Cardiac muscle cell (in vitro differentiated cells and primary cell): ENCODE data around the gene MAPK12. TPM values are rescaled to one million over a fixed set of nuclear protein-coding genes. Genes with fewer than 3 reads are reported as not detected.

ENCODE experiments used
- DNase-seq, 2 donors: peaks; one replicate each; pipeline versions ENCODE4 v3.0.0 to v3.0.0-alpha.2; 2010 to 2017; ENCODE audit warnings: low read depth in 1 of 2, low spot score in 1 of 2
- H3K27ac ChIP-seq: fragments of 200-600 bp; sonication (generic); 2 replicates; pipeline ENCODE4 v1.5.1; 2016
- H3K27me3 ChIP-seq: fragments of 200-600 bp; sonication (generic); 2 replicates; pipeline ENCODE4 v1.6.0; 2016; ENCODE audit warnings: control low read depth
- H3K36me3 ChIP-seq: fragments of 200-600 bp; sonication (generic); 2 replicates; pipeline ENCODE4 v1.5.1; 2016; ENCODE audit warnings: control low read depth
- H3K4me1 ChIP-seq: fragments of 200-600 bp; sonication (generic); 2 replicates; pipeline ENCODE4 v1.8.1; 2017; ENCODE audit warnings: low read depth, mild to moderate bottlenecking, mixed run types
- H3K4me3 ChIP-seq: fragments of 200-600 bp; sonication (generic); 2 replicates; pipeline ENCODE4 v1.5.1; 2016; ENCODE audit warnings: mild to moderate bottlenecking
- H3K9me3 ChIP-seq: fragments of 200-600 bp; sonication (generic); 2 replicates; pipeline ENCODE4 v1.5.1; 2017; ENCODE audit warnings: low read depth, mild to moderate bottlenecking, control low read depth
- polyA plus RNA-seq: library from polyadenylated mRNA; unstranded; fragments of >200 nt; fragmentation: Nextera tagmentation; extraction: Ambion mirVana; gene quantifications from 2 replicates; pipeline ENCODE4 v1.2.1, GENCODE V29; 2016
- total RNA-seq: library from RNA; depleted of rRNA; stranded (reverse); fragments of >200 nt; gene quantifications from 2 replicates; pipeline ENCODE4 v1.2.3, GENCODE V29; 2016
- TF ChIP-seq, protein P1 (sequence below): IDR thresholded peaks from 2 replicates; pipeline ENCODE4 v1.5.1; 2012; ENCODE audit warnings: low read depth, mild to moderate bottlenecking, low read length

MAPK12 gene
- total and polyA plus RNA-seq, 2 experiments from 2014 or later, result 45.5 to 67.1 TPM

DNA sequence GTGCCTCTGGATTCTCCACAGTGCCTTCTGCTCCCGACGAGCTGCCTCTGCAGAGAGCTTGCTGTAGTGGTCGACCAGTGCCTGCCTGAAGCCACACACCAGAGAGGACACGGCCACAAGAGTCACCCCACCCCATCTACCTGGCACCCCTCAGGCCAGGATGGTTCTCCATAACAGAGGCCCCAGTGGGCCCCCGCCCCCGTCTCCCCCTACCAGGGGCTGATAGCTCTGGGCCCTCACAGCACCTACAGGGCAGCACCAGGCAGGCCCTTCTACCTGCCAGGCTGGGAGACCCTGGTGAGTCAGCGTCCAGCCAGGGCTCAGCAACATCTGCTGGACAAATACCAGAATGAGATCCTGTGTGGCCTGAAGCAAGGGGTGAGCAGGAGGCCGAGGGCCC is 39.0 kb downstream of the MAPK12 start:
- Histone ChIP-seq H3K9me3 (no peaks in the 10 kb centered on the region), H3K36me3 (peaks cover 21% of the 10 kb centered on the region), H3K27ac (no peak overlapping the region), H3K4me3 (no peak overlapping the region), H3K27me3 (no peaks in the 10 kb centered on the region), H3K4me1 (no peaks in the 10 kb centered on the region)
- TF ChIP-seq, protein P1, sequence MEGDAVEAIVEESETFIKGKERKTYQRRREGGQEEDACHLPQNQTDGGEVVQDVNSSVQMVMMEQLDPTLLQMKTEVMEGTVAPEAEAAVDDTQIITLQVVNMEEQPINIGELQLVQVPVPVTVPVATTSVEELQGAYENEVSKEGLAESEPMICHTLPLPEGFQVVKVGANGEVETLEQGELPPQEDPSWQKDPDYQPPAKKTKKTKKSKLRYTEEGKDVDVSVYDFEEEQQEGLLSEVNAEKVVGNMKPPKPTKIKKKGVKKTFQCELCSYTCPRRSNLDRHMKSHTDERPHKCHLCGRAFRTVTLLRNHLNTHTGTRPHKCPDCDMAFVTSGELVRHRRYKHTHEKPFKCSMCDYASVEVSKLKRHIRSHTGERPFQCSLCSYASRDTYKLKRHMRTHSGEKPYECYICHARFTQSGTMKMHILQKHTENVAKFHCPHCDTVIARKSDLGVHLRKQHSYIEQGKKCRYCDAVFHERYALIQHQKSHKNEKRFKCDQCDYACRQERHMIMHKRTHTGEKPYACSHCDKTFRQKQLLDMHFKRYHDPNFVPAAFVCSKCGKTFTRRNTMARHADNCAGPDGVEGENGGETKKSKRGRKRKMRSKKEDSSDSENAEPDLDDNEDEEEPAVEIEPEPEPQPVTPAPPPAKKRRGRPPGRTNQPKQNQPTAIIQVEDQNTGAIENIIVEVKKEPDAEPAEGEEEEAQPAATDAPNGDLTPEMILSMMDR, result no peak
- DNase-seq, result no peak

DNA sequence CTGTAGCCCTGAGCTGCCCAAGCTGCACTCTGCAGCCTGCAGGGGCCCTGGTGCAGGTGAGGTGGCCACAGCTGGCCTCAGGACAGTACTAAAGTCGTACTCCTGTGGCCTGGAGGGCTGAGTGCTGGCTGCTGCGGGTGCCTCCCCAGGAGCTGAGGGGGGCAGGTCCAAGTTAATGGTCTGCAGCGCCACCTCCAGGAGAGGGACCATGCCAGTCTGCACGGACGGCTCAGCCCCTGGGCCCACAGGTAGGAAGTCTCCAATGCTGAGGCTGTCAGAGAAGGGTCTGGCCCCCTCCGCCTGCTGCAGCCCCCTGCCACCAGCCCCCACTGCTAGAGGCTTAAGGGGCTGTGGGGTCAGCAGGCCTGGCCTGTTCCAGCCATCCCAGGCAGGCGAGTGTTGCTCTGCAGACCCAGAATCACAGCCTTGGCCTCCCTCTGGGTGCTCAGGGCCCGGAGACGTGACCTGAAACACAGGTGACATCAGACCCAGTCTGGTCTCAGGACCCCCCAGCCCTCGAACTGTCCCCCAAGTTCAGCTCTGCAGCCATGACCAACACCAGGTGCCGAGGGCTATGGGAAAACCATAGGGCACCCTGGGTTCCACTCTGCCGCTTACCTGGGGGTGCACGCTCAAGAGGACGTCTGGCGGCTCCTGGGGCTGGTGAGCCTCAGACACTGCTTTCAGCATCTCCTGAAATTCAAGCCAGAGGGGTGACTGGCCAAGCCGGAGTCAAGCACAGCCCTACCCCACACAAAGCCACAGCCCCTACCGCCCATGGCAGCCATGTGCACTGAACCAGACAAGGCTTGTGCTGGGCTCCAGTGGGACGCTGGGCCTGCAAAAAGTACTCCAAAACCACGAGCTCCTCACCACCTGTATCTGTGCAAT is 39.8 kb downstream of the MAPK12 start:
- no peak for DNase-seq
- no peaks in the 10 kb centered on the region for H3K27me3 ChIP-seq
- no peak overlapping the region for H3K27ac ChIP-seq
- H3K36me3 ChIP-seq, result peaks cover 28% of the 10 kb centered on the region
- H3K4me3 ChIP-seq, result no peak overlapping the region
- no peaks in the 10 kb centered on the region for H3K9me3 ChIP-seq
- H3K4me1 ChIP-seq, result no peaks in the 10 kb centered on the region
- TF ChIP-seq, protein P1, result peak; percentile 4

DNA sequence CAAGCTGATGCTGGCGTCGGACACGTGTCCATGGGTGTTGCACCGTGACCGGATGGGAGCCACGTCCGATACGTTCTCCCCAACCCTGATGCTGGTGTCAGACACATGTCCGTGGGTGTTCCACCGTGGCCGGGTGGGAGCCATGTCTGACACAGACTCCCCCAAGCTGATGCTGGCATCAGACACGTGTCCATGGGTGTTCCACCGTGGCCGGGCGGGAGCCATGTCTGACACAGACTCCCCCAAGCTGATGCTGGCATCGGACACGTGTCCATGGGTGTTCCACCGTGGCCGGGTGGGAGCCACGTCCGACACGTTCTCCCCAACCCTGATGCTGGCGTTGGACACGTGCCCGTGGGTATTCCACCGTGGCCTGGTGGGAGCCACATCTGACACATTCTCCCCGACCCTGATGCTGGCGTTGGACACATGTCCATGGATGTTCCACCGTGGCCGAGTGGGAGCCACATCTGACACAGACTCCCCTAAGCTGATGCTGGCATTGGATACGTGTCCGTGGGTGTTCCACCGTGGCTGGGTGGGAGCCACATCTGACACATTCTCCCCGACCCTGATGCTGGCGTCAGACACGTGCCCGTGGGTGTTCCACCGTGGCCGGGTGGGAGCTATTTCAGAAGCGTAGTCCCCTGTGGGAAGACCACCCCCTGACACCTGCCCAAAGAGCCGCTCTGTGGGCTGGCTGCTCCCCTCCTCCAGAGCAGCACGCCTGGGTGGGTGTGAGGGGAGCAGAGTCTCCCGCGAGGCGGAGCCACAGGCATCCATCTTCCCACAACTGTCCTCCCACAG is 40.7 kb downstream of the MAPK12 start:
- TF ChIP-seq, protein P1, result no peak
- Histone ChIP-seq H3K27me3 (no peaks in the 10 kb centered on the region), H3K27ac (no peak overlapping the region), H3K4me3 (no peak overlapping the region), H3K9me3 (no peaks in the 10 kb centered on the region), H3K4me1 (no peaks in the 10 kb centered on the region), H3K36me3 (peaks cover 32% of the 10 kb centered on the region)
- no peak for DNase-seq

DNA sequence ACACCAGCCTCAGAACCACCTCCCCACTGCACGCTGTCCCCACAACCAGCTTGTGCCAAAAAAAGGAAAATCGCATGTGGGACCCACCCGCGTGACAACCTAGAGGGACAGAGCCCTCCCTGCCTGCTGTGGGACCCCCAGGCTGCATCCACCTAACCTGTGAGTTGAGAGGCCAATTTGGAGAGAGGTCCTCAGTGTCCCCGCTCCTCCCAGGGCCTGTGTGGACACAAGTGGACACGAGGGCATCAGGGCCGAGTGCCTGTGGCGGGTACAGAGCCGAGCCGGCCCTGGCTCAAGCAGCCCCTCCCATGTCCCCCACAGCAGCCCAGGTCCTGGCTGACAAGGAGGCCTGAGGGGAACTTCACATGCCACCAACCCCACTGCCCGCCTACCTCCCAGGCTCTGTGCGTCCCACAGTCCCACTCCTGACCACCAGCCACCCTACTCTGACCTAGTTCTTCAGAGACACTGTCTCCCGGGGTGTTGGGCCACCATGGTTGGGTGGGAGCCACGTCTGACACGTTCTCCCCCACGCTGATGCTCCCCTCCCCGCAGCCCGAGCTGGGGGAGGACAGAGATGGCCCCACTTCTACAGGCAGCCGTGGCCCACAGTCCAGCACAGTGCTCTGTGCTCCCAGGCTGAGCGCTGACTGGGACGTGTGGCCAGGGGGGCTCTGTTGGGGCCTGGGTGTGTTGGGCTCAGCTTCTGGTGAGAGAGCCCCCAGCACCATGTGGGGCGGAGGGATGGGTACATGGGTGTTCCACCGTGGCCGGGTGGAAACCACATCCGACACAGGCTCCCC is 41.5 kb downstream of the MAPK12 start:
- DNase-seq, result no peak
- Histone ChIP-seq H3K36me3 (peaks cover 32% of the 10 kb centered on the region), H3K4me3 (no peak overlapping the region), H3K27ac (no peak overlapping the region), H3K27me3 (no peaks in the 10 kb centered on the region), H3K4me1 (no peaks in the 10 kb centered on the region), H3K9me3 (no peaks in the 10 kb centered on the region)
- TF ChIP-seq, protein P1, result no peak

DNA sequence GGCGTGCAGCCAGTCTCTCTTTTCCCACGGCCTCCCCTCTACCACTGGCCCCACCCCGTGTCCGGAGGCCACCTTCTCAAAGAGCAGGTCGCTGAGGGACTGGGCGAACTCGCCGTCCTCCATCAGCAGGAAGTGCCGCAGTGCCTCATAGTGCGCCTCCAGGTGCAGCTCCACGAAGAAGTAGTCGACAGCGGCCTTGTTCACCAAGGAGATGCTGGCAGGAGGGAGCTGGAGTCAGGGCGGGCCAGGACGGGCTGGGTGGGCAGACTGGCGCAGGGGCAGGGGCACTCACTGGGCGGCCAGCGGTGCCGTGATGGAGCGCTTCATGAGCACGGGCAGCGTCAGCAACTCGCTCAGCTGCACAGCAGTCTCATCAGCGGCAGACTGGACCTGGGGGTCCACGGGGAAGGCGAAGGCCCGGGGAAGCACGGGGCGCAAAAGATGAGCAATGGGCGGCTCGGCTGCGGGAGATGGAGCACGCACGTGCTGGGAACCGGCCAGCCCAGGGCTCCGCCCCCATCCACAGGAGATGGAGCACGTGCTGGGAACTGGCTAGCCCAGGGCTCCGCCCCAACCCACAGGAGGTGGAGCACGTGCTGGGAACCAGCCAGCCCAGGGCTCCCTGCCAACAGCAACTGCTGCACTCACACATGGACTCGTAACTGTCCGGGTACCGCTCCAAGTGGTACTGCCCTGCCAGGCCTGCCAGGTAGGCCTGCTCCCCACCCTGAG is 42.3 kb downstream of the MAPK12 start:
- Histone ChIP-seq H3K27ac (no peak overlapping the region), H3K9me3 (no peaks in the 10 kb centered on the region), H3K4me3 (no peak overlapping the region), H3K36me3 (peaks cover 30% of the 10 kb centered on the region), H3K4me1 (no peaks in the 10 kb centered on the region), H3K27me3 (no peaks in the 10 kb centered on the region)
- peak; percentile 47 to 87 for DNase-seq
- TF ChIP-seq, protein P1, result no peak
